Amniotic epithelial cell (primary cell): ENCODE measurements around the gene PIK3C2G.
A peak's percentile ranks its signal among the peaks of the same experiment; 100 is the strongest.

ENCODE experiments used
- DNase-seq: peaks from one replicate; pipeline ENCODE4 v3.0.0-alpha.2; 2010; ENCODE audit warnings: low read depth

PIK3C2G gene

DNA sequence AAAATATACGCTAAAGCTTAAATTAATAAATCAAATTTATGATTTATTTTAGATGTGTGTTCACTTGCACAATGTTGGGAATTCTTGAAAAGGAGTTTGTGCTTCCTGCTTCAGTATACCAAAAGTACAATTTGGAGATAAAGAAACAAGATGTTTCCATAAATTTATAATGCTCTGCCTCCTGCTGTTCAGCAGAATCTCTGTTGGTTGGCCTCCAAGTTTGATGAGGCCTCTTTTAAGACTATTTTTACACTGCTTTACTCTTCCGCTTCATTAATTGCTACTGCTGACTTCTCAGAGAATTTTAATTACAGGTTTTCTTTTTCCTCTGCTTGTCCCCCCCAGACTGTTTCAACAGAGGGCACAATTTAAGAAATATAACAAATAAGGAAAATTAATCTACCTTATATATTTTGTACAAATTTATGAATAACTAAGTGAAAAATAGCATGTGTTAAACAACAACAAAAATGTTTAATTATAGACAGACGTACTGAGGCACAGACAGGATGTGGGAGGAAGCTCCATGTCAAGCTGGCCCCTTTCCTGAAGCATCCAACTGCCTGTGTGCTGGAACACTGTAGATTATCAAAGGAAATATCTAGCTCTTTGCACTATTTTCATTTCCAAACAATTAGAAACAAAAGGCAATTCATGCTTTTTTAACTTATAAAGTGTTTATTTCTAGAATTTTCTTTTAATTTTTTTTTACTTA lies 83.9 kb downstream of the PIK3C2G start:
- DNase-seq, result no peak

DNA sequence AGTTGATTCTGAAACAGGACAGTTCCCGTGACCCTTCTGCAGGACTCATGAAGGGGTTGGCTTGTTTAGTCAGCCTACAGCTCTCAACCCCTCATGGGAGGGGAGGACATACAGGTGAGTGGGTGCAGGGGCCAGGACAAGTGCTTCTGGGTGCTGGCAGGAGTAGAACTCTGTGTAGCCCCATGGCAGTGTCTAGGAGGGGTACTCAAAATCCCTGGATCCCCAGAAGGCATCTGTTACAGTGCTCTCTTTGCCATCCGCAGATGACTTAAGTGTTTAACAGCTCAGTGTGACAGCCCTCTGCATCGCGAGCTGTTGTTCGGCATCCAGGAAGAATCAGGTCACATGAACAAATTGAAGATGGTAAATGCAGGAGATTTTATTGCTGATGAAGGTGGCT lies 91.0 kb downstream of the PIK3C2G start:
- DNase-seq, result no peak

DNA sequence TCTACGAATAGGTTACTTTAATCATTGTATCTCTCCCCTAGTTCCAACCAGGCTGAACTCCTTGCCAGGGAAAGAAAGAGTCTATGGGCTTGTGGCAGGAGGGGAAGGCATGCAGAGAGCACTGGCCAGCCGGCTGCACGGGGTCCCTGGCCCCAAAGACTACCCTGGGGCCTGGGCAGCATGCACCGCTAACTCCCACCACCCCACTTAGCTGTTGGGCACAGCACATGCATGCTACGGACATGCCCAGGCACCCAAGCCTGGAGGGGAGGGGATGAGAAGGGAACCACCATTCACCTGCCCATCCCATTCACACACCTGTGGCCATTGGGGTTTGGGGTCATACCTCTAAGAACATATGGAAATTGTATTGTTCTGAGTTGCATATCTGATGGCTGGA lies 94.1 kb downstream of the PIK3C2G start:
- DNase-seq, result no peak

DNA sequence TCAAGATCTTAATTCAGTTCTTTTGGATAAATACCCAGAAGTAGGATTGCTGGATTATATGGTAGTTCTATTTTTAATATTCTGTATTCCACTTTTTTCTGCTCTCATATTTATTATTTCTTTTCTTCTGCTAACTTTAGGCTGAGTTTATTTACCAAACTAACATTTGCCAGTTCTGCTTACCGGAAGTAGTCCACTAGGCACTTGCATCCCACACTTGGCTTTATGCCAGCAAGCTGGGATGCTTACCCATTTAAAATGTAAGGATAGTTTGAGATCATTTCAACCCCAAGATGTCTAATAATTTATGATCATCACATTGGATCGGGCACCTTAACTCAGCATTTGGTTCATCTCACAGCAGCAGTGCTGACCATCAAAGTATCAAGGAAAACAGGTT lies 96.8 kb downstream of the PIK3C2G start:
- no peak for DNase-seq

DNA sequence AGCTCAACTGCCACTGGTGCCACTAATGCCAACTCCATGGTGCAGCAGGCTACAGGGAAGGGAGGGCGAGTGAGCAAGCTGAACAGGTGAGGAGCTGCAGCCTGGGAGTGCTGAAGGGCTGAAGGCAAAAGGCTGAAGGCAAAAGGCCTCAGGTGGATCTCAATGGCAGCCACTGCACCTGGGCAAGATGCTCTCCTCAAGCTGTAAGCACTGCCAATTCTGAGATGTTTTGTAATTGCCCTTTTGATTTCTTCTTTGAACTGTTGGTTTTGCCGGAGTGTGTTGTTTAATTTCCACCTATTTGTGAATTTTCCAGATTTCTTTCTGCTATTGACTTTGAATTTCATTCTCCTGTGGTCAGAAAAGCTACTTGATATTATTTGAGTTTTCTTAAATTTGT lies 97.6 kb downstream of the PIK3C2G start:
- DNase-seq, result no peak

DNA sequence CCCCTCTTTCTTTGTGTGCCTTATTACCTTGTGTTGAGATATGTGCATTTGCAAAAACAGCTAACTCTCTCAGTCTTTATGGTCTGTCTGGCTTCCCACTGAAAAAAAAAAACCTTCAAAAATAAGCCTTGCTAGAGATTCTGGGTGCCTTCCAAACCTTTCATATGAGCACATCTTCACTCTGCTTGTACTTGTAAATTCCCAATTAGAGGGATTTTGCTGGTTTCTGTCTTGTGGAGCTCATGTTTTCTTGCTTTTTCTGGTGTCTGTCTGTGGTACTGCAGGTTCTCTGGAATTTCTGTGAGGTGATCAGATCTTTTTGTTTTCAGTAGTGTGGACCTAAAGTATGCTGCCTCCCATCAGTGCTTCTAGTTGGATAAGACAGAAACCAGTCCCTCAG lies 100.1 kb downstream of the PIK3C2G start:
- no peak for DNase-seq

DNA sequence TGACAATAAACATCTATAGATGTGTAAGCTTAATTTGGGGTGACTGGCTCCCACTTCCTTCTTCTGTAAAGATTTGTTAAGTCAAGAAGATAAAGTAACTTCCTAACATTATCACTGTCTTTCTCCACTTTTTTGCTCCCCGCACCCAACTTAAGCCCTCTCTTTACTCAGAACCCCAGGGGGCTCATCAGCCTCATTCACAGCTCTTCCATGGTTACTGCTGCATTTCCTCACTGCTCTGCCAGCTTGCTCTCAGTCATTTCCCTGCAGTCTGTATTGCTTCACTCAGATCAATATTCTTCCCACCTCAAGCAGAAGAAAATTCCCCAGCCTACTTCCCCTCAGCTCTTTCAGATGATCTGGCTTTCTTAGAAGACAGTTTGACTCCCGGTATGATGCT lies 102.0 kb downstream of the PIK3C2G start:
- DNase-seq, result no peak

DNA sequence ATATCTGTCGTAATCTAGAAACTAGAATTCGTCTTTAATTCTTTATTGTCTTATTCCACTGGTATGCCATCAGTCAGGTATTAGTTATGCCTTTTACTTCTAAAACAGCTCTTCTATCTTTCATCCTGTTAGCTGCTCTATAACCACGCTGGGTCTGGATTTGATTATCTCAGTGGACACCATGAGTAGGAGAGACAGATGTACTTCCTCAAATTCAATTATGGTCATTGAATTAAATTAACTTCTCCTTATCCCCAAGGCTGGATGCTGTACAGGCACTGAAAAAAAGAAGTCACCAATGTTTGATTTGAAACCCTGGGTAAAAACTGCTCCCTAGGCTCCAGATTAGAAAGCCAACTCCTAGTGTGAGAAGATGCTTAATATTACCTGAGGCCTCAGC lies 107.3 kb downstream of the PIK3C2G start:
- no peak for DNase-seq

DNA sequence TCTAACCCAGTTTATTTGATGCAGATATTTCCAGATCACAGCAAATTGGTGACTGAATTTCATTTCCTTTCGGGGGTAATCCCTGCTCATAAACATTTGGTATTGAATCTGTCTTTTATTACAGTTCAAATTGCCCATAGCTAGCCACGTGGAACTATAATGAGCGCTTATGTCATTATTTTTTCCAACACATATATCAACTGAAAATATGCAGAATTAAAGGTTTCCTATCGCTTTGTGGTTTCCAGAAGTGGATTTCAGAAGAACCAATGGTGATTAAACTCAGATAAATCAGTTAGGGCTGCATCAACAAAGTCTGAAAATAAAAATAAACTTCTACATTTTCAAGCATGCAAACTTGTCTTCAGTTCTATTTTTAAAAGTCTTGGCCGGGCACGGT lies 111.9 kb downstream of the PIK3C2G start:
- no peak for DNase-seq

DNA sequence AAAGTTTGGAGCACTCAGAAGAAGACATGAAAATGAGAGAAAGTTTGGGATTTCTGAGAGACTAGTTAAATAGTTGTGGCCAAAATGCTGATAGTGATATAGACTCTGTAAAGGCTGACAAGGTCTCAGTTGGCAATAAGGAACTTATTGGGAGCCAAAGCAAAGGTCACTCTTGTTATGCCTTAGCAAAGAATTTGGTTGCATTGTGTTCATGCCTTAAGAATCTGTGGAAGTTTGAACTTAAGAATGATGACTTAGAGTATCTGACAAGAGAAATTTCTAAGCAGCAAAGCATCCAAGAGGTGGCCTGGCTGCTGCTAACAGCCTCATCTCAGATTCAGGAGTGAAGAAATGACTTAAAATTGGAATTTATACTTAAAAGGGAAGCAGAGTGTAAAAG lies 113.8 kb downstream of the PIK3C2G start:
- DNase-seq, result no peak

DNA sequence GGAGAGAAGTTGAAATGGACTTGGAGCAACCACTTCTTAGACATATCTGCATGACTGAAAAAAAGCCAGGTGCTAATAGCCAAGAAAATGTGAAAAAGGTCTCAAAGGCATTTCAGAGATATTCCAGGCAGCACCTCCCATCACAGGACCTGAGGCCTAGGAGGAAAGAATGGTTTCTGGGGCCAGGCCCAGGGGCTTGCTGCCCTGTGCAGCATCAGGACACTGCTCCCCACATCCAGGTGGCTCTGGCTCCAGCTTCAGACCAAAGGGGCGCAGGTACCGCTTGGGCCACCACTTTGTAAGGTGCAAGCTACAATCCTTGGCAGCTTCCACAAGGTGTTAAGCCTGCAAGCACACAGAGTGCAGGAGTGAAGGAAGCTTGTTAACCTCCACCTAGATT lies 114.3 kb downstream of the PIK3C2G start:
- no peak for DNase-seq

DNA sequence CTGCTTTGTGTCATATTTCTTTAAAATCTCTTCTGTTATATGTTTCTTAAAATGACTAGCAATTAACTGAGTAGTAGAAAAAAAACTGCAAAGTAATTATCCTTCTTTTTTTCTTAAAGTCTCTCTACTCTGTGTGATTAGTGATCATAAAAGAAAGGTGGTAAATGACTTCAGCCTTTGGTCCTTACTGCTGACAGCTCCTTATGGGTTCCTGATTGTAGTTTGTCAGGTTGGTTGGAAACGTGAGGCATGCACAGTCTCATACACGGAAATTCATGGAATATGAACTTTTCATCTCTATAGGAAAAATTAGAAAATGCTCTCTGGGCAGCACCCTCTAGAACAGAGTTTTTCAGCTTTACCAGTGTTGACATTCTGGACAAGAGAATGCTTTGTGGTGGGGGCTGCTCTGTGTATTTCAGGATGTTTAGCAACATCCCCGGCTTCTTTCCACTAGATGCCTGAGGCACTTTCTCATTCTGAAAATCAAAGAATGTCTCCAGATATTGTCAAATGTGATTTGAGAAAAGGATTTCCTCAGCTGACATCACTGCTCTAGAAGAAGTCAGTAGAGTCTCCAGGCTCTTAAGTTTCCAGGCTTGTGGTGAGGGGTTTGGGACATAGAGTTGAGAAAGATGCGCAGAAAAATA lies 121.0 kb downstream of the PIK3C2G start:
- peak; percentile 76 for DNase-seq

DNA sequence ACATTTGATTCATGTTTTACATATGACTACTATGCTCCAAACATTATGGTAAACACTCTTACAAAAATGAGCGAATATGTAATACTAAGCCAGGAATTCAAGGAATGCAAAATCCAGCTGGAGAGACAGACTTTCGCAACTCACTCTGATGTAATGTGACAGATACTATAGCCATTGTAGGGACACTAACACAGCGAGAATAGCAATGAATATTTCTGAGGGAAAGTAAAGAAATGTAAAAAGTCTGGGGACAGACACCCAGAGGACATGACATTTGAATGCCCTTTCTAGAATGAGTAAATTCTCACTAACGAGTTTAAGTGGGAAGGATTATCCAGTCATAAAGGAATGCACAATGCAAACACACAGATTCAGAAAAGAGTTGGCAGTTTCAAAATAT lies 121.9 kb downstream of the PIK3C2G start:
- DNase-seq, result peak; percentile 90

DNA sequence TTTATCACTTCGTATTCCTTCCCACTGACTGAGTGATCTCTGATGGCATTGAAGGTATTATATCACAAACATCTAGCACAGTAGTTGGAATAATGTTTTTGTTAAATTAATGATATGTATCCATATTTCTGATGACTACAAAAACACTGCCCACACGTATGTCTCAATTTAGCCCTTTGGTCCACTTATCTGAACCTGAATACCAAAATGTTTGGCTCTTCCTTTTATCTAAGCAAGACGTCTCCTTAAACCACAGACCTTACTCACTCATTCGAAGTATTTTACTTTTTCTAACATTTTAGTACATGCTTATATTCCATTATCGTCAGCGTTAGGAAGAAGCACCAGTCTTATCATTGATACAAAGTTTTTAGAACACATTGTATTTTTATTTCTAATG lies 126.4 kb downstream of the PIK3C2G start:
- peak; percentile 94 for DNase-seq

DNA sequence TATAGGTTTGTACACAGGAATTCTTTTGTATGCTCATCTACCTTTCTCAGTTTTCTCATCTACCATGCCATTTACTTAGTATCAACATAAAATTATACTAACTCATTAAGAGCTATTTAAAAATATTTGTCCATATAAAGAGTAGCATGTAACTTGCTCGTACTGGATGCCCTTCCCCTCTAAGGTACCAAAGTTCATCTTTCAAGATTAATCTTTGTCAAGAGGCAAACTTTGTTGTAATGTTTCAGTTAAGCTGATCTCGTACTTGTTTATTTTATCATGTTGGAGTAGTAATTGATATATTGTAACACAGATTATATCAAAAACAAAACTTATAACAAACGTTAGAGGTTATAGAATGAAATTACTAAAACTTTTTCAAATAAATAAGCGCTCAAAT lies 128.5 kb downstream of the PIK3C2G start:
- DNase-seq, result no peak

DNA sequence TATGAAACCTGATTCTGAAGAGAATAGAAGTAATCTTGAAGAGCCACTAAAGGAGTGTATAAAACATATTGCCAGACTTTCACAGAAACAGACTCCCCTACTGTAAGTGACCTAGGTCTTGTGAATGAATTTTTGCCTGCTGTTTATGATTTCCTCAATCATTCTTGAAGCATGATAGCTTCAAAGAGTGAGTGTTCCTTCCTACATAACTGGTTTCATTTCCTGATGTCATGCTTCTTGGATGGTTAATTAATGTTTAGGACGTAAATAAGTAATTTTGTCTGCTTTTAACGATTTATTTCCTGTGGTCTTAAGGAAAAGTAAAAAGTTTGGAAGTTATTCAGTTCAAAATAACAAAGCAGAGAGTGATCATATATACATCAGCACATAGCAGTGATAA lies 129.8 kb downstream of the PIK3C2G start:
- no peak for DNase-seq

DNA sequence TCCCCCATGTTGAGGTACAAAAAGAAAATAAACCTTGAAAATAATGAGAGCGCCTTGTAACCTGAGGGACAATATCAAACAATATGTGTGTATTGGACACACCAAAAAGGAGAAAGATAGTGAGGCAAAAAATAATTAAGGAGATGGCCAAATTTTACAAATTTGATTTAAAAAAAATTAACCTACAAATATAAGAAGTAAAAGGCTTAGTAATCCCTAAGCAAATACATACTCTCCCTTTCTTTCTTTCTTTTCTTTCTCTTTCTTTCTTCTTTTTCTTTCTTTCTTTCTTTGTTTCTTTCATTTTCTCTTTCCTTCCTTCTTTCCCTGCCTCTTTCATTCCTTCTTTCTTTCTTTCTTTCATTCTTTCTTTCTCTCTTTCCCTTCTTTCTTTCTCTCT lies 133.4 kb downstream of the PIK3C2G start:
- no peak for DNase-seq

DNA sequence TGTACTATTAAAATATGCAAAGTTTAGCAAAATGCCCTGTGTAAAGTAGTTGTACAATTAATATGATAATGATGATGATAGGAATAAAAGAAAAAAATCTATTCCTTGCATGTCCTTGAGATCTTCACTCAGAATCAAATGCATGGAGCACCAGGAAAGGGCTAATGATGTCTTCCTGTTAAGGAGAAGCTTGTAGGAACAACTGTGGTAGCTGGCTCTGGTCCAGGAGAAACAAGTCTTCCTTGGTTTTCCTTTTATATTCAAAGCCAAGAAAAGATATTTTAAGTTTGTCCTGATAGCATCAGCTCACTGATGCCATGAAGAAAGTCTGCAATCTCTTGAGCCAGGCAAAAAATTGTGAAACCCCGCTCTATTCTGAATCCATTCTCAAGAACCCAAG lies 138.9 kb downstream of the PIK3C2G start:
- peak; percentile 24 for DNase-seq

DNA sequence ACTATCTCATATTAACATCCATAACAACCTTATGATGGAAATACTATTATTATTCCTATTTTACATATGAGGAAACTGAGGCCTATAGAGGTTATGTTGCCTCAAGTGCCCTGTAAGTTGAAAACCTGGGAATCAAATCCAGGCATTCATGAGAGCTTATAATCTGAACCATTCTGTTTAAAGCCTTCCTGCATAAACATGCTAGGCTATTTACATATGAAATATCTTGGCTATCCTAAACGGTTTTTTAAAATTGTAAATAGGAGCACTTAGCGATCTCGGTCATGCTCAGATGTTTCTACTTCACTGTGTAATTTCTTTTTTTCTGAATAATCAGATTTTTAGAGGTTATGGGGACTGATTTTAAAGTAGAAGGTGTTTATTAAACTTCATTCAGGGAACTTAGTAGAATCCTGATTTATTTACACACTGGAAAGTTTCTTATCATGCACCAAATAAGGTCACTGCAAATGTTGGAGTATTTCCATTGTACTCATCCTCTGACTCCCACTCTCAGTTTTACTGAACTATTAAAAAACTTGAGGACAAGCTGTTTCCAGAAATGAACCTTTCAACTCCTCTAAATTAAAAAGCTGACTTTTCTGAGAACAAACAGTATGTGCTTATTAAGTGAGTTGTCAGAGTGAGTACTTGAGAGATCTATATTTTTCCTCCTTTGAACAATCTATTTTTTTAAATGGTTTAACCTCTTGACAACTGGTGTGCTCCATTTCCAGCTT lies 141.7 kb downstream of the PIK3C2G start:
- DNase-seq, result no peak

DNA sequence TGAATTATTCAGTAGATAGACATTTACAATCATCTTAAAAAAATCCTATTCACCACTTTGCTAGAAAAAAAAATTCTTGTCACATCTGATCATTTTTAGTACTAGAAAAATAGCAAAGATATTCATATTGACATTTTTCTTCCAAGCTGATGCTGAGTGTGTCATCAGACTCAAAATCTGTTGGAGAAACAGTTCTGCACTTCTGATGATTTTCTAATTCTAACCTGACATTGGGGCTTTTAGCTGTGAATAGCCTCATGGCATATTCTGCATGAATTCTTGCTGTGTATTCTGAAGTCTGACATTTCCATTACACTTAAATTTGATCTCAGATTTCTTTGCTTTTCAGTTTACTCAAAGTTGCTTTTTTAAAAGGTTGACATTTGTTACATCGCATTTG lies 150.1 kb downstream of the PIK3C2G start:
- no peak for DNase-seq

DNA sequence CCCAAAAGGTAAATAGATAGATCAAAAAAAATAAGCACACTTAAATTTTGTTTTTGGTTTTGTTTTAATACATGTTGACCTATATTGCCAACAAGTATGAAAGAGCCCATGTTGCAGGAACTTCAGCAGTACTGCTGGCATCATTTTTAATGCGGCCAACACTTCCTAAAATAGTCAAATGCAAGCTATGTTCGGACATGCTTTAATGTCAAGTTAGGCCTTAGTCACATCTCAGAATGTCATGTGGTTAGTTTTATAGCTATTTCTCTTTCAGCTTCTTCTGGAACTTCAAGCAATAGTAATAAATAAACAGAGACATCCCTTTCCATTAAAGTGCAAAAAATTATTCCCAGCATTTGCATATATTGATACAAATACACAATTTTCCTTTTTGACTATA lies 153.4 kb downstream of the PIK3C2G start:
- DNase-seq, result no peak

DNA sequence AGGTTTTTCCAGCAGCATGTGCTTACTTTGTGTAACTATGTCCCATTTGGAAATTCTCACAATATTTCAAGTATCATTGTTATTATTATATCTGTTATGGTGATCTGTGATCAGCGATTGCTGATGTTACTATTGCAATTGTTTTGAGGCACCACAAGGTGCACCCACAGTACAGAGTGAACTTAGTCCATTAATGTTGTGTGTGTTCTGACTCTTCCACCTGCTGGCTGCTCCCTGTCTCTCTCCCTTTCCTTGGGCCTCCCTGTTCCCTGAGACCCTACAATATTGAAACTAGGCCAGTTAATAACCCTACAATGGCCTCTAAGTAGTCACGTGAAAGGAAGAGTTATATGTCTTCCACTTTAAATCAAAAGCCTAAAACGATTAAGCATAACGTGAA lies 153.9 kb downstream of the PIK3C2G start:
- DNase-seq, result no peak

DNA sequence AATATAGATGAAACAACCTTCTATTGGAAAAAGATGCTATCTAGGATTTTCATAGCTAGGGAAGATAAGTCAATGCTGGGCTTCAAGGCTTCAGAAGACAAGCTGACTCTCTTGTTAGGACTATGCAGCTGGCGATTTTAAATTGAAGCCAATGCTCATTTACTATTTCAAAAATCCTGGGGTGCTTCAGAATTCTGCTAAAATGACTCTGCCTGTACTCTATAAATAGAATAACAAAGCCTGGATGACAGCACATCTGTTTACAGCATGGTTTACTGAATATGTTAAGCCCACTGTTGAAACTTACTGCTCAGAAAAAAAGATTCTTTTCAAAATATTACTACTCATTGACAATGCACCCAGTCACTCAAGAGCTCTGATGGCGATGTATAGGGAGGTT lies 155.1 kb downstream of the PIK3C2G start:
- no peak for DNase-seq
